HG03159 (cell line): ENCODE results near the gene DCUN1D2.
"Not testable (repeated sequence)": the region's sequence is repeated elsewhere in the genome, so short reads cannot be mapped to it uniquely, and the experiment has no call there.

Experiments
- ATAC-seq: cut with Tn5 transposase; IDR thresholded peaks from one replicate; pipeline ENCODE4 v1.9.1; 2021; ENCODE audit warnings: mild to moderate bottlenecking, moderate library complexity; ENCODE audit not compliant: unreplicated experiment

Gene DCUN1D2

GRCh38 chr13:113468472-113469201 lies 21.9 kb downstream of the DCUN1D2 start:
- ATAC-seq, result no peak

- no peak for ATAC-seq
Measured at GRCh38 chr13:113468029-113468428, 22.5 kb downstream of the DCUN1D2 start.

- ATAC-seq, result no peak
Measured at GRCh38 chr13:113466383-113466782, 24.1 kb downstream of the DCUN1D2 start.

GRCh38 chr13:113465300-113465699 lies 25.2 kb downstream of the DCUN1D2 start:
- no peak for ATAC-seq

GRCh38 chr13:113464476-113464875 lies 26.0 kb downstream of the DCUN1D2 start:
- no peak for ATAC-seq

GRCh38 chr13:113461022-113461751 lies 29.3 kb downstream of the DCUN1D2 start:
- ATAC-seq, result no peak

- no peak for ATAC-seq
Measured at GRCh38 chr13:113460599-113460998, 29.9 kb downstream of the DCUN1D2 start.

- no peak for ATAC-seq
Measured at GRCh38 chr13:113460064-113460555, 30.4 kb downstream of the DCUN1D2 start.

GRCh38 chr13:113458253-113459065 lies 32.1 kb downstream of the DCUN1D2 start:
- ATAC-seq, result no peak

- ATAC-seq, result no peak
Measured at GRCh38 chr13:113457510-113457909, 33.0 kb downstream of the DCUN1D2 start.

GRCh38 chr13:113456116-113456702 lies 34.3 kb downstream of the DCUN1D2 start:
- ATAC-seq, result no peak

GRCh38 chr13:113455384-113455783 lies 35.1 kb downstream of the DCUN1D2 start:
- ATAC-seq, result no peak

- no peak for ATAC-seq
Measured at GRCh38 chr13:113454936-113455335, 35.6 kb downstream of the DCUN1D2 start.

GRCh38 chr13:113452942-113453901 lies 37.3 kb downstream of the DCUN1D2 start, which contains the start of gene ADPRHL1:
Gene ADPRHL1 (minus strand): TSS chr13:113453488. CDS start chr13:113453437, 51 bp downstream.
- no peak for ATAC-seq

GRCh38 chr13:113452466-113452865 lies 38.0 kb downstream of the DCUN1D2 start:
- no peak for ATAC-seq

GRCh38 chr13:113451951-113452421 lies 38.5 kb downstream of the DCUN1D2 start:
- ATAC-seq, result no peak

GRCh38 chr13:113450861-113451620 lies 39.5 kb downstream of the DCUN1D2 start:
- ATAC-seq, result not testable (repeated sequence)

- ATAC-seq, result not testable (repeated sequence)
Measured at GRCh38 chr13:113450348-113450744, 40.2 kb downstream of the DCUN1D2 start.
